Endodermal cell (in vitro differentiated cells): Measurements from ENCODE around the gene MEI1. TPM values are rescaled to one million over a fixed set of nuclear protein-coding genes. Genes with fewer than 3 reads are reported as not detected.

Source experiments
- DNase-seq: peaks from one replicate; pipeline ENCODE4 v3.0.0-alpha.2; 2017
- H3K27ac ChIP-seq: 2 replicates; pipeline ENCODE4 v1.5.1; 2013; ENCODE audit warnings: mild to moderate bottlenecking, low read depth, low read length, moderate library complexity
- H3K27me3 ChIP-seq: 2 replicates; pipeline ENCODE4 v1.6.1; 2013; ENCODE audit warnings: mild to moderate bottlenecking, low read length, moderate library complexity; ENCODE audit not compliant: insufficient read depth, control insufficient read depth, poor library complexity, severe bottlenecking
- H3K36me3 ChIP-seq: 2 replicates; pipeline ENCODE4 v1.7.0; 2013; ENCODE audit warnings: mild to moderate bottlenecking, low read length, moderate library complexity; ENCODE audit not compliant: control insufficient read depth, insufficient read depth
- H3K4me1 ChIP-seq: one replicate; pipeline ENCODE4 v1.7.0; 2013; ENCODE audit warnings: low read length; ENCODE audit not compliant: control insufficient read depth, insufficient read depth
- H3K4me3 ChIP-seq: 2 replicates; pipeline ENCODE4 v1.5.1; 2013; ENCODE audit warnings: mild to moderate bottlenecking, low read length, moderate library complexity
- H3K9ac ChIP-seq: 2 replicates; pipeline ENCODE4 v1.6.1; 2013; ENCODE audit warnings: mild to moderate bottlenecking, low read length, moderate library complexity; ENCODE audit not compliant: poor library complexity, severe bottlenecking; ENCODE audit errors: extremely low read depth
- H3K9me3 ChIP-seq: 2 replicates; pipeline ENCODE4 v1.6.1; 2013; ENCODE audit warnings: mild to moderate bottlenecking, low read length, moderate library complexity; ENCODE audit not compliant: control insufficient read depth
- H3K27ac Mint-ChIP-seq: 2 replicates; pipeline ENCODE4 v1.8.0; 2020; ENCODE audit warnings: mixed read lengths
- H3K27me3 Mint-ChIP-seq: 2 replicates; pipeline ENCODE4 v1.8.0; 2021; ENCODE audit warnings: mild to moderate bottlenecking, mixed read lengths; ENCODE audit not compliant: insufficient read depth
- H3K36me3 Mint-ChIP-seq: 2 replicates; pipeline ENCODE4 v1.8.0; 2020; ENCODE audit warnings: low read depth, mixed read lengths
- H3K4me1 Mint-ChIP-seq: 2 replicates; pipeline ENCODE4 v1.8.0; 2020; ENCODE audit warnings: mixed read lengths
- H3K4me3 Mint-ChIP-seq: 2 replicates; pipeline ENCODE4 v1.8.0; 2020; ENCODE audit warnings: mild to moderate bottlenecking, moderate library complexity, mixed read lengths
- H3K9me3 Mint-ChIP-seq: 2 replicates; pipeline ENCODE4 v1.8.0; 2020; ENCODE audit warnings: mild to moderate bottlenecking, mixed read lengths
- WGBS, 2 experiments: methylation state at CpG; one replicate each; pipeline versions ENCODE4 v1.1.5 to v1.1.7; 2013; ENCODE audit warnings: missing lambda C conversion rate in 2 of 2, mixed read lengths in 1 of 2; ENCODE audit not compliant: insufficient coverage in 1 of 2, insufficient read length in 1 of 2; 5-methylcytosine and 5-hydroxymethylcytosine counted together
- total RNA-seq, 2 donors: library from RNA; stranded (reverse); fragmentation: NEBNext Ultra II Directional in 1 of 2; extraction: Animal tissue kit (Norgen Biotek cat#: 25700) in 1 of 2; gene quantifications; 2 replicates in 1 of 2; 3 replicates in 1 of 2; pipeline ENCODE4 v1.2.1, GENCODE V29; 2021
- TF ChIP-seq, protein P1 (sequence below): fragments of 200-600 bp; sonication (generic); conservative IDR thresholded peaks from 2 replicates; pipeline ENCODE4 v1.5.0; 2021; ENCODE audit warnings: antibody characterized with exemption, mild to moderate bottlenecking

The MEI1 gene
- total RNA-seq, 2 donors from 2014 or later, result 1.2 to 1.5 TPM

- Mint-ChIP-seq H3K27ac (peak within 1 kb of the TSS; percentile 97), H3K9me3 (no peaks in the 10 kb centered on the region), H3K36me3 (no peaks in the 10 kb centered on the region), H3K4me1 (peaks cover 7% of the 10 kb centered on the region), H3K27me3 (no peaks in the 10 kb centered on the region), H3K4me3 (peak within 1 kb of the TSS; percentile 94)
- no peaks in the 10 kb centered on the region for H3K36me3 ChIP-seq
- H3K4me1 ChIP-seq, result no peaks in the 10 kb centered on the region
- H3K27ac ChIP-seq, result peak within 1 kb of the TSS; percentile 84
- H3K9ac ChIP-seq, result peak within 1 kb of the TSS; percentile 66
- WGBS, 2 experiments, result 4 to 7% methylated on average over 32 to 62 of the region's 62 CpGs
- peak within 1 kb of the TSS; percentile 89 for H3K4me3 ChIP-seq
- no peaks in the 10 kb centered on the region for H3K27me3 ChIP-seq
- DNase-seq, result peak; percentile 92
- H3K9me3 ChIP-seq, result no peaks in the 10 kb centered on the region
- TF ChIP-seq, protein P1, sequence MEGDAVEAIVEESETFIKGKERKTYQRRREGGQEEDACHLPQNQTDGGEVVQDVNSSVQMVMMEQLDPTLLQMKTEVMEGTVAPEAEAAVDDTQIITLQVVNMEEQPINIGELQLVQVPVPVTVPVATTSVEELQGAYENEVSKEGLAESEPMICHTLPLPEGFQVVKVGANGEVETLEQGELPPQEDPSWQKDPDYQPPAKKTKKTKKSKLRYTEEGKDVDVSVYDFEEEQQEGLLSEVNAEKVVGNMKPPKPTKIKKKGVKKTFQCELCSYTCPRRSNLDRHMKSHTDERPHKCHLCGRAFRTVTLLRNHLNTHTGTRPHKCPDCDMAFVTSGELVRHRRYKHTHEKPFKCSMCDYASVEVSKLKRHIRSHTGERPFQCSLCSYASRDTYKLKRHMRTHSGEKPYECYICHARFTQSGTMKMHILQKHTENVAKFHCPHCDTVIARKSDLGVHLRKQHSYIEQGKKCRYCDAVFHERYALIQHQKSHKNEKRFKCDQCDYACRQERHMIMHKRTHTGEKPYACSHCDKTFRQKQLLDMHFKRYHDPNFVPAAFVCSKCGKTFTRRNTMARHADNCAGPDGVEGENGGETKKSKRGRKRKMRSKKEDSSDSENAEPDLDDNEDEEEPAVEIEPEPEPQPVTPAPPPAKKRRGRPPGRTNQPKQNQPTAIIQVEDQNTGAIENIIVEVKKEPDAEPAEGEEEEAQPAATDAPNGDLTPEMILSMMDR, result no peak
Measured at GRCh38 chr22:41688365-41689211, 10.7 kb upstream of the MEI1 start, which contains the start of gene SNU13. TSS of gene SNU13 (minus strand) at chr22:41688867. CDS start at chr22:41688796, 71 bp downstream.

GRCh38 chr22:41690476-41690875 is 8.8 kb upstream of the MEI1 start:
- Histone ChIP-seq H3K27ac (no peak overlapping the region), H3K9ac (no peak overlapping the region), H3K4me1 (no peaks in the 10 kb centered on the region), H3K9me3 (no peaks in the 10 kb centered on the region), H3K27me3 (no peaks in the 10 kb centered on the region), H3K36me3 (no peaks in the 10 kb centered on the region), H3K4me3 (no peak overlapping the region)
- DNase-seq, result no peak
- H3K27ac Mint-ChIP-seq, result no peak overlapping the region
- peak overlapping the region; percentile 94 for H3K4me3 Mint-ChIP-seq
- TF ChIP-seq, protein P1, result no peak
- no peaks in the 10 kb centered on the region for H3K9me3 Mint-ChIP-seq
- 91 to 100% methylated on average over 2 to 3 of the region's 3 CpGs for WGBS, 2 experiments
- peaks cover 7% of the 10 kb centered on the region for H3K4me1 Mint-ChIP-seq
- no peaks in the 10 kb centered on the region for H3K36me3 Mint-ChIP-seq
- H3K27me3 Mint-ChIP-seq, result no peaks in the 10 kb centered on the region

- no peak overlapping the region for H3K9ac ChIP-seq
- H3K36me3 ChIP-seq, result no peaks in the 10 kb centered on the region
- no peak overlapping the region for H3K27ac ChIP-seq
- no peaks in the 10 kb centered on the region for H3K27me3 ChIP-seq
- 89 to 94% methylated on average over 2 of the region's 2 CpGs for whole genome bisulfite sequencing, 2 experiments
- H3K9me3 ChIP-seq, result no peaks in the 10 kb centered on the region
- H3K4me1 ChIP-seq, result peaks cover 4% of the 10 kb centered on the region
- TF ChIP-seq, protein P1, result no peak
- Mint-ChIP-seq H3K4me1 (peaks cover 4% of the 10 kb centered on the region), H3K9me3 (peaks cover 6% of the 10 kb centered on the region), H3K4me3 (no peak overlapping the region), H3K36me3 (peaks cover 3% of the 10 kb centered on the region), H3K27ac (no peak overlapping the region), H3K27me3 (peaks cover 9% of the 10 kb centered on the region)
- H3K4me3 ChIP-seq, result no peak overlapping the region
- DNase-seq, result no peak
Measured at GRCh38 chr22:41695211-41695610, 4.1 kb upstream of the MEI1 start.
